ENCODE data around the gene LRFN2. TPM values are rescaled to one million over a fixed set of nuclear protein-coding genes. Genes with fewer than 3 reads are reported as not detected.

The LRFN2 gene
- total RNA-seq, 1 donor from 2014 or later: not detected

DNA sequence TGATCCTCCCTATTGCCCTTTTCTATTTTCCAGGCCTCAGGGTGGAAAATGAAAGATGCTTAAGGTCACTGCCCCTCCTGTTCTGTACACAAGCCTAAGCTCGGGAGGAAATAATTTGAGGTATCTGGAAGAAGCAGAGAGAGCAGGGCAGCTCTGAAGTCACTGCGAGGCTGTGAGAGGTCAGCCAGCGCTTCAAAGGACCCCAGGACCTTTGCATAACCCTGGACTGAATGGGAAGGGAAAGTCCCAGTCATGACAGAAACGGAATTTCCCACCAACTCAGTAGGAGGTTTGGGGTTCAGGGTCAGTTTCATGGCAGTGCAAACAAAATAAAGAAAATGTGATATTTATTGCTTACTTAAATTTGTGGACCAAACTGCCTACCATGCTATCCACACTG lies 58.1 kb downstream of the LRFN2 start:
- intact Hi-C loops (cut with DNase I): no loop called here
- ATAC-seq (ENCODE audit: poor library complexity) (no peak), DNase-seq (no peak)

DNA sequence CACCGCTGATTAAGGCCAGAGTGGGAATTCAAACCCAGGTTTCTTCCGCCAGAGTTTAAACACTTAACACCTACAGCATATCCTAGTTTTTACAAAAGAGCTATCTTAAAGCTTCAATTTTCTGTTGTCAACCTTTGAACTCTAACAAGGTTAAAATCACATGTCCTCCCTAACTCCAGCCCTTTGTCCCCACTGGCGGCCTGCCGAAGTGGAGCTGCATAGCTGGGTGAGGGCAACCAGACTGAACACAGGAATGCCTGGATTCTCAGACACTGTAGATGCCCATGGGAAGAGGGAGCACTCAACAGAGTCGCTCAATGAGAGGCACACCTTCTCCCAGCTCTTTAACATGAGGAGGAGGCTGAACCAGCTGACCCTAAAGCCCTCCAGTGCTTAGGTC lies 59.1 kb downstream of the LRFN2 start:
- intact Hi-C loops (cut with DNase I): no loop called here
- DNase-seq (no peak), ATAC-seq (ENCODE audit: poor library complexity) (no peak)

DNA sequence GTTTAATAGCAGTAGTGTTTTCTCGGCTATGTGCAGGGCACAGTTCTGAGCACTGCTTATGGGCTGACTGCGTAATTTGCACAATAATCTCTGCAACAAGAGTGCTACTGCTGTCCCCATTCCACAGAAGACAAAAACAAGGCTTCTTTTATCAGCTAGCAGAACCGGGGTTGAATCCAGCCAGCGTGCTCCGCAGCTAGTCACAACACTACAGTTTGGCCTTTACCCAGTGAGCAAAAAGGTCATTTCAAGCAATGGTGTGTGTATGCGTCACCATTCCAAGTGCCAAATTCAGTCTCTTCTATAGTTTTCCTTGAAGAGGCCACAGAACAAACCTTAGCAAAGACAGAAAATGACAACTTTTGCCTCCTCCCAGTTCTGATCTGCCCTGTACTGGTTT lies 61.1 kb downstream of the LRFN2 start:
- ATAC-seq (ENCODE audit: poor library complexity) (no peak), DNase-seq (no peak)
- intact Hi-C loops (cut with DNase I): no loop called here

DNA sequence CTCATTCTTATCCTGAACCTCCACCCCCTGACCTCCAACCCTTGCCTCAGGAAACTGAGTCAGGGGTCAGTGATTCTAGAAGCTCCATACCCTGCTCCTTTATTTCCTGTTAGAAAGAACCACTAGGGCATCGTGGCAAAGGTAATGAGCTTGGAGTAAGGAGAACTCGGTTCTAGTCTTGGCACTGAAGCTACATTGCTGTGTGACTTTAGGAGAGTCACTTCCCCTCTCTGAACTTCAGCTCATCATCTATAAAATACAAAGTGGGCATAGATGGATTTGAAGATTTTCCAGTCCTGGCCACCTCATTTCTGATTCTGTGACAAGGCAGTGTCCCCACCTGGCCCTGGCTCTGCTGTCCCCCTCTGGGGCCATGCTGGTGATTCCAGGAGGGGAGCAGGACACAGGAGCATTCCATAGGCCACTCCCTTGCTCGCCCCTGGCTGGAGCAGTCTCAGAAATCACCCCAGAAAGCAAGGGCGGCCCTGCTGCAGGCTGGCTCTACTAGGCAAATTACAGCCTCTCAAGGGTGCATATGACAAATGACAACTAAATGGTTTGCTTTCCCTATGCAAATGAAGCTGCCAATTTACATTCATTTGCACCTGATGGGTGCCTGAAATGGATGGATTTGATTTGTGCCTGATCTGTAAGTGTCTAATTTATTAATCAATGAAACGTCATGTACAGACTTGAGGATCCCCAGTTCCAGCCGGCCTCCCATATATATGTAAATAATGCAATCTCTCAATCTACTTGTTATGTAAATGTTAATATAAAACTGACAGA lies 62.2 kb downstream of the LRFN2 start:
- ATAC-seq (ENCODE audit: poor library complexity): no peak
- intact Hi-C loops (cut with DNase I): no loop called here

DNA sequence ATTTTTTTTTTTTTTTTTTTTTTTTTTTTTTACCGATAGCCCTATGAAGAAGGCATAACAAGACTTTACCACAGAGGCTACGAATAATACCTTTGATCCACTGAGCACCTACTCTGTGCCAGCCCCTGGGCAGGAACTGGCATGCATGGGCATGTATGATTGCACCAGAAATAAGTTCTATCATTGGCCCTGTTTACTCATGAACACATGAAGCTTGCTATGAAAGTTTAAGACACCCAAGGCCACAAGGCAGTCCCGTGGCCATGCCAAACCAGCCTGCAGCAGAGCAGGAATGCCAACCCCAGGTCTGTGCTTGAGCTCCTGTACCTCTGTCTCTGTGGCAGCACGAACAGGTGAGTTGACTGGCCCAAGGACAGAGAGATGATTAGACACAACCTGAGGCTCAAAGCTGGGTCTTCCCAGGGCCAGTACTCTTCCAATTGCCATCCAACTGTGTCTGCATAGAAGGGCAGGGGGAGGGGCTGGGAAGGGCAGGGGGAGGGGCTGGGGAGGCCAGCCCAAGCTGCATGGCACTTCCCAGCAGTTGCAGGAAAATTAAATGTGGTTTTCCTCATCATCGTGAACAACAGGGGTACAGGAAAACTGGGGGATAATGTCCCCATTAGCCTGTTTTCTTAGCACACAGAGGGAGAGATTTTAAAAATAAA lies 63.5 kb downstream of the LRFN2 start:
- no peak for ATAC-seq (ENCODE audit: poor library complexity)
- intact Hi-C loops (cut with DNase I): no loop called here
- DNase-seq: no peak

More for the DNA sequence above, 62.2 kb downstream of the LRFN2 start:
- DNase-seq: no peak

DNA sequence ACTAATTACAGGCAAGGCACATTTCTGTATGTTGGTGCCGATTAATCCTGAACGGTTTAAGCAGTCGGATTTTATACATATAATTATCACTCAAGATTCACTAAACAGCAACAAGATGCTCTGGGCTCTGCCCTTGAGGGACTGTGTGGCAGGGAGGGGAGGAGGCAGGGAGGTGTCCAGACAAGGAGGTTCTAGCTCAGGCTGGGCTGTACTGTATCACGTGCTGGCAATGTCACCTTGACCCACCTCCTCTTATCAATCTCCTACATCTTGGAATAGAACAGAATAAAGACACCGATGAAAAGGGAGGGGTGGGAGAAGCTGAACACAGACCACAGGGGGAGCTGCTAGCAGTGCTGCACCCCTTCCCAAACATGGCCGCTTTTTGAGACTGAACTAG lies 65.7 kb downstream of the LRFN2 start:
- no peak for ATAC-seq (ENCODE audit: poor library complexity)
- intact Hi-C loops (cut with DNase I): no loop called here

DNA sequence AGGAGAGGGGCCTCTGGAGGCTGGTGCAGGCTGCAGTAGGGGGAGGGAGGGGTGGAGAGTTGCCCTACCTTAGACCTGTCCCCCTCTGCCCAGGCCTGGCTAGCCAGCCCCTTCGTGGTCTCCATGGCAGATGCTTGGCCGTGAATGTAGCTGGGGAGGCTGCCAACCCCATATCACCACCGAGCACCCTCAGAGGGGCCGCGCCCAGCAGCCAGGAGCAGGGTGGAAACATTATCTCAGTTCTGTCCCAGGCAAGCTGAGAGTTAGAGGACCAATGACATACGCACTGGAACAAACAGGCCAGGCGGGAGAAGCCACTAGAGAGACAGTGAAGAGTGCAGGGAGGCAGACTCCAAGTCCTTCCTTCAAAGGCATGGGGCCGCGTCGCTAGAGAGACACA lies 66.5 kb downstream of the LRFN2 start:
- ATAC-seq (ENCODE audit: poor library complexity) (peak; percentile 89), DNase-seq (peak; percentile 51)
- intact Hi-C loops (cut with DNase I): no loop called here

More for the DNA sequence above, 65.7 kb downstream of the LRFN2 start:
- DNase-seq: no peak

DNA sequence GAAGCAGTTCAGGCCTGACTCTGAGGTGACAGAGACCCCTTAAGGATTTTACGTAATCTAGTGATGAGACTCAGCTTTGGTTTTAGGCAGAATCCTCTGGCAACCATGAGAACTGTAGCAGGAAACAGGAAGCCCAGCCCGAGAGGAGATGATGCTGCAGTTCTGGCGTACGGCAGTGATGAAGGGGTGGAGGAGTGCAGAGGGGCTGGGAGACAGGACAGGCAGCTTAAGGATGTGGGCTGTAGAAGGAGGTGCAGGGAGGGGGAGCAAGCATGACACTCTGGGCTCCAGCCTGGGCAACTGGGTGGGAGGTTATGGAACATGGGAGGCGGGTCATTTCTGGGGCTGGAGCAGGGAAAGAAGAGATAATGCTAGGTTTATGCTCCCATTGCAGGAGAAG lies 67.1 kb downstream of the LRFN2 start:
- DNase-seq (no peak), ATAC-seq (ENCODE audit: poor library complexity) (no peak)
- intact Hi-C loops (cut with DNase I): no loop called here

DNA sequence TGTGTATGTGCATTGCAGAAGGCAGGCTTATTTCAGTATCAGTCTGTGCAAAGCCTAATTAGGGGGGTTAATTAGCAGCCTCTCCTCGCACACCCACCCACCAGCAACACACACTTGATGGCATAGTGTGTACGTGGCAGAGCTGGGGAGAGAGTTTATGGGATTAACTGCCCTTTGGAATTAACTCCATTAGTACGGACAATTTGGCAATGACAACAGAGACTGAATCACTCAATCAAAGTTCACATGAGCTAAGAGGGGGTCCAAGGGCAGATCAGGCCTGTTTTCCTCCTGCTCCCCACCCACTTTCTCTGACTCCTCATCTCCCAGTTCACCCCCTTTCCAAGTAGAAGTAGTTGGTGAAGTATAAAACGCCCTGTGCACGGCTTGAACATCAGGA lies 69.5 kb downstream of the LRFN2 start:
- intact Hi-C loops (cut with DNase I): no loop called here
- ATAC-seq (ENCODE audit: poor library complexity): no peak

DNA sequence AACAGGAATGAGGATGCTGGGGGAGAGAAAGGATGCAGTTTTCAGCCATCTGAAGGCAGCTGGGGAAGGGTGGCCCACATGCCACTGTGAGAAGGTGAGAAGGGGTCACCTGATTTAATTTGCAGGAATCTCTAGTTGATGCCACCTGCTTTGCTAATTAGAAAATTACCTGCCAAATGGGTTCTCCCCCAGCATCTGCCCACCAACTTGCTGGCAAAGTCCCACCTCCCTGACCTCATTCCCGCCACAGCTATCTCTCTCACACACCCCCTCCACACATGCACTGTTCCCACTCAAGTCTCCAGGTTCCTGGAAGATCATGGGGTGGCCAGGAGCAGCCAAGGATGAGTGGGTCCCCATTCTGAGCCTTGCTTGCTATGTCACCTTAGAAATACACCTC lies 70.7 kb downstream of the LRFN2 start:
- intact Hi-C loops (cut with DNase I): no loop called here
- no peak for ATAC-seq (ENCODE audit: poor library complexity)
- no peak for DNase-seq

More for the DNA sequence above, 69.5 kb downstream of the LRFN2 start:
- no peak for DNase-seq

DNA sequence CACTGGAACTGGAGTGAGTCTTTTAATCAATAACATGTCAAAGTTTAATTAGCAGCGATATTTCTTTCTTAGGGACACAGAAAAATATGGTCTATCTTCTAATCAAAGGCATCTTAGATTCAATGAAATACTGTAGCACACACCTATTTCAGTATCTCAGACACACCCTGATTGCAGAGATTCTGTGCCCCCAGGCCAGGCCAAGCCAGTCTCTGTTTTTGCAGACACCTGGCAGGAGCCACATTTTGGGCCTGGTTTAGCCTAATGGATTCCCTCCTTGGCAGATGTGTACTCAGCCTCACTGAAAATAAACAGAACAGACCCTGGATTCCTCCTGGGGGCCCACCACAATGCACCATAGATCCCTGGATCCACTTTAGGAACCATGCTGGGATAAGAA lies 74.8 kb downstream of the LRFN2 start:
- DNase-seq: no peak
- no peak for ATAC-seq (ENCODE audit: poor library complexity)
- intact Hi-C loops (cut with DNase I): no loop called here

DNA sequence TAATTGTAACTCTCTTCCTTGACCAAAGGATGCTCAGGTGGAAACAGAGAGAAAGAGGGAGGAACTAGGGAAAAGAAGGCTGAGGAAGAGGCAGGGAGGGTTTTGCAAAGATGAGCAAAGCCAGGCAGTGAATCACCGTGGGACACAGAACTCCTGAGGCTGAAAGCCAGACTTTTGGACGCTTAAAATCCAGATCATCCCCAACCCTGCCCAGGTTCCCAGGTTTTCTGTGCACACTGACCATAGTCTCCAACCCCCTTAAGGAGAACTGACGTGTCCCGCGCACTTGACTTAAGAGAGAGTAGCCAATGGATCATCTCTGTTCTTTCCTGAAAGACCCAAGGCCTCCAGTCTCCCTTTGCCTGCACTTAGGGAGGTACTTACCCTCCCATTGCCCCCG lies 75.3 kb downstream of the LRFN2 start:
- ATAC-seq (ENCODE audit: poor library complexity): no peak
- intact Hi-C loops (cut with DNase I): no loop called here
- no peak for DNase-seq

DNA sequence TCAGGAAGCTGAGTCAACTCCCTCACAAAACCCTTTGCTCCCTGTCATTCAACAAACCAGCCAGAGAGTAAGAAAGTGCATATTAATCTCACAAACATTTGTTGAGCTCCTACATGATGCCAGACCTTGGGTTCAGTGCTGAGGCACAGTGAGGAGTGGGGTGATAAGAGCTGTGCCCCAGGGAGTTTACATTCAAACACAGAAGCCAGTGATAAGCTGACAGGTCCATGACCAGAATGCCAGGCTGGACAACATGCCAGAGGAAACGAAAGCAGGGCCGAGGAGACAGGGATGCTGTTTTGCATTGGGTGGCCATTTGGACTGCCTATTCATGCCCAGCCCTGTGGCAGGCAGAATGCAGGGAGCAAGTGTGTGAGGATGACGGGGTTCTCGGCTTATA lies 76.7 kb downstream of the LRFN2 start:
- ATAC-seq (ENCODE audit: poor library complexity): no peak
- intact Hi-C loops (cut with DNase I): no loop called here
- DNase-seq: no peak

DNA sequence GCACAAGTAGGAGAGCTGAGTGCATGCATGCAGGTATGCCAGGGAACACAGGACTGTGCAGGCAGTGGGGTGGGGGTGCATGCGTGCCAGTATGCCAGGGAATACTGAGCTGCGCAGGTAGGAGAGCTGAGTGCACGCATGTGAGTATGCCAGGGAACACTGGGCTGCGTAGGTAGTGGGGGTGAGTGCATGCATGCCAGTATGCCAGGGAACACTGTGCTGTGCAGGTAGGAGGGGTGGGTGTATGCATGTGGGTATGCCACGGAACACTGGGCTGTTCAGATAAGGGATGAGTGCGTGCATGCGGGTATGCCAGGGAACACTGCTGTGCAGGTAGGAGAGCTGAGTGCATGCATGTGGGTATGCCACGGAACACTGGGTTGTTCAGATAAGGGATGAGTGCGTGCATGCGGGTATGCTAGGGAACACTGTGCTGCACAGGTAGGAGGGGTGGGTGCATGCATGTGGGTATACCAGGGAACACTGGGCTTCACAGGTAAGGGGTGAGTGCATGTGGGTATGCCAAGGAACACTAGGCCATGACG lies 77.4 kb downstream of the LRFN2 start:
- intact Hi-C loops (cut with DNase I): no loop called here
- DNase-seq (no peak), ATAC-seq (ENCODE audit: poor library complexity) (no peak)

DNA sequence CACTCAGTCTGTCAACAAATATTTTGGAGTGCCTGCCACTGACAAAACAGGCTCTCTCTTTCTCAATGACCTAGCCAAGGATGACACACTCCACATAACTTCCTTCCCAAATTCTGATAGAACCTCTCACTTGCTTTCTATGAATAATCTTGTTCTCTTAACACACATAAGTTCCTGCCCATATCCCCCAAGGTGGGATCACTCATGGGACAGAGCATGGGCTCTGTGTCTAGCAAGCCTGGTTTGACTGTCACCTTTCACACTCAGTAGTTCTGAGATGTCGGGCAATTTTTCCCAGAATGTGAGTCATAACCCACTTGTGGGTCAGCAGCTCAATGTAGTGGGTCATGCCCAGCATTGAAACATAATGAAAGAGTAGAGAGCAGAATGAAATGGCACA lies 78.1 kb downstream of the LRFN2 start:
- intact Hi-C loops (cut with DNase I): no loop called here
- no peak for DNase-seq
- no peak for ATAC-seq (ENCODE audit: poor library complexity)

DNA sequence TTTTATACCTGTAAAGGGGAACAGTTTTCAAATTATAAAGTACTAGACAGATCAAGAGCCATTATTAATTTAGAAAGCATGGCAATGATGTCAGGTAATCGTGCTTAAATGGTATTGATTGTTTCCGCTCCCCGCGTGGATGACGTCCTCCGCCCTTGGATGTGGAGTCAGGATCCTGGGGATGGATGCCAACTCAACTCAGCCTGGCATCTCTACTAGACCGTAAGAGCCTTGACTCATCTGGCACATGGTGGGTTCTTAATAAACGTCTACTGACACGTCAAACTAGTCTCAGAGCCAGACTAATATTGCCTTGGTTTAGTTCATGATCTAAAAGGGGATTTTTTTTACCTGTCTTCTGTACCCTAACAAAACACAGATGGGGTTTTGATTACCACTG lies 80.2 kb downstream of the LRFN2 start:
- ATAC-seq (ENCODE audit: poor library complexity): no peak

DNA sequence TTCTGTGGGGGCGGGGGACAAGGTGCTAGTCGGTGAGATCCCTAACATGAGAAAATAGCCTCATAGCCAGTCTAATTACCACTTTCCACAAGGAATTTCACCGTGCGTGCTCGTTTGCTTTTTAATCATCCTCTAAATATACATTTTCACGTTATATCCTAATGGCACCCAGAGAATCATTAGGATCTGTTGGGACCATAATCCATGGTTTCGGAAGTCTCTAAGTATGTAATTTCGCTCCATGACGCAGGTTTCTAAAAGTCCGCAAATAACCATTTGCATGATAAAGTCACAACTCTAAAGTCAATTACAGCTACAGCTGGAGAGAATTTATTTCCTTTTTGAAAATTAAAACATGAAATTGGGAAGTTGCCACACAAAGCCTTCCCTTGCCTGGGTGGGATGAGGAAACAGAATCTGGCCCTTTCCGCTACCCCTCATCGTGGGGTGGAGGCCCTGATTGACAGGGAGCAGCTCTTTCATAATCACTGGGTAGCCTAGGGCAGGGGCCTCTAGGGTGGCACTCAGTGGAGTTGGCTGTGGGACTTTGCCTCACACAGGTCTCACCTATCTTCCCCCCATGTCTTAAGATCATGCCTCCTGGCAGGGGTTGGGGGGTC lies 81.9 kb downstream of the LRFN2 start:
- intact Hi-C loops (cut with DNase I): no loop called here
- DNase-seq (no peak), ATAC-seq (ENCODE audit: poor library complexity) (no peak)

More for the DNA sequence above, 80.2 kb downstream of the LRFN2 start:
- no peak for DNase-seq
- intact Hi-C loops (cut with DNase I): no loop called here

DNA sequence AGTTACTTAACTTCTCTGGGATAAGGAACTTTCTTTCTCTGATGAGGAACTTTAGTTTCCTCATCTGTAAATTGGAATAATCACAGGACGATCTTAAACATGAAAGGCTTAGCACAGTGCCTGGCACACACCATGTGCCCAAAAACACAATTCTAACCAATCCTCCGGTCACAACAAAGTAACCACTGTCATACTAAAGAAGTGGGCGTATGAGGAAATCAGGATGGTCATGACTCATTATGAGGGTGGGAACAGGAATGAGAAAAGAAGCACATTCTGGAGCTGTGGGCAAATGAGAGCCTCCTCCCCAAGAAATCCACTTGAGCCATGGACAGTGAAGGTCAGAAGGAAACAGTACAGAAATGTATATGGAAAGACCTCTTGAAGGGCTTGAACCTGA lies 82.9 kb downstream of the LRFN2 start:
- no peak for DNase-seq
- ATAC-seq (ENCODE audit: poor library complexity): no peak
- intact Hi-C loops (cut with DNase I): no loop called here

DNA sequence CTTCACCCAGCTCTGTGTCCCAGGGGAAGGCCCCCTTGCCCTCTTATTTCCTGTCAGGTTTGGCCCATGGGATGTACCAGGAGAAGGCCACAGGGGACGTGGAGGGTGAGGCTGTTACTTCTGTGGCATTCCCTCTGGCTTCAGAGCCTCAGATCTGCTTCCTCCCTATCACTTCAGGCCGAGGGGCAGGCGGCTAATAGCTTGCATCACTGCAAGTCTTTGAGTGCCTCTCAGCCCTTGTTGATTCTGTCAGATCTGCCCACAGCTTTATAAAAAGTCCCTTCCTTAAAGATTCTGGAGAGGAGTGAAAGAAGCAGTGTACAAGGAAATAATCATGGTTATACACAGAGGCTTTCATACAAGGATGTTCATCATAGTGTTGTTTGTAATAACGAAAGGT lies 86.9 kb downstream of the LRFN2 start:
- intact Hi-C loops (cut with DNase I): no loop called here
- DNase-seq (no peak), ATAC-seq (ENCODE audit: poor library complexity) (no peak)

DNA sequence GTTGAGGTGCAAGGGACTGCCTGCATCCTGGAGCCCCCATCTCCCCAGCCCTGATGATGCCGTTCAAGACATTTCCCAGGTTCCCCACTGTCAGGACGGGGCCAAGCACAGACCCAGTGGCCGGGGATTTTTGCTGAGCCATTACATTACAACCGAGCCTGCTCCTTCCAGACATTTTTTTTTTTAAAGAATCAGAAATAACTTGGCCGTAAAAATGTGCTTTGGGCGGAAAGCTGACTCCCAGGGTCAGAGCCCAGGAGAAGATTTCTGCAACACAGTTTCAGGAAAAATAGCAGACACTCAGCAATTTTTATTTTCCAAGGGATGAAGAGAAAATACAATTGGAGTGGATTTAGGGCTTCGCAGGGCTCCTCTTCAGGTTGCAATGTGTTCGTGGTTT lies 87.9 kb downstream of the LRFN2 start:
- DNase-seq (no peak), ATAC-seq (ENCODE audit: poor library complexity) (no peak)
- intact Hi-C loops (cut with DNase I): no loop called here
